HepG2 (cell line): Measurements from ENCODE around the gene TMCC2. TPM values are rescaled to one million over a fixed set of nuclear protein-coding genes. Genes with fewer than 3 reads are reported as not detected.

ENCODE experiments used
- AGO2 ChIP-seq: fragments of 200-400 bp; formaldehyde crosslinking; optimal IDR thresholded peaks from 2 replicates; pipeline ENCODE3; 2017; ENCODE audit warnings: mild to moderate bottlenecking, low read depth, low read length, moderate library complexity
- ASH2L ChIP-seq: fragments of 300-600, 200-600 bp; sonication (generic); IDR thresholded peaks from 2 replicates; pipeline ENCODE4 v1.7.0; 2017; ENCODE audit warnings: low read depth, mild to moderate bottlenecking, moderate library complexity, mixed read lengths, low read length; ENCODE audit not compliant: insufficient read length
- BRCA1 ChIP-seq: sonication (generic); formaldehyde crosslinking; IDR thresholded peaks from 2 replicates; pipeline ENCODE4 v1.4.0; 2020; ENCODE audit warnings: missing genetic modification reagents
- CREB1 ChIP-seq, 2 experiments: fragments of 450-650 bp in 1 of 2; IDR thresholded peaks; 2 replicates each; pipeline ENCODE4 v1.6.1; 2016 to 2017; ENCODE audit warnings: control low read depth in 1 of 2, mild to moderate bottlenecking in 1 of 2, missing compliant biosample characterization in 1 of 2, missing genetic modification characterization in 1 of 2
- EP300 ChIP-seq, 3 experiments: sonication (generic) in 1 of 3; formaldehyde crosslinking in 1 of 3; IDR thresholded peaks; 2 replicates each; pipeline versions ENCODE4 v1.5.1 to v1.6.1; 2011 to 2020; ENCODE audit warnings: low read depth in 2 of 3, low read length in 2 of 3, borderline replicate concordance in 1 of 3, improper control_type of control experiment in 1 of 3, mild to moderate bottlenecking in 1 of 3, missing genetic modification reagents in 1 of 3, moderate library complexity in 1 of 3
- IRF2 ChIP-seq: IDR thresholded peaks from 2 replicates; pipeline ENCODE4 v1.6.1; 2018; ENCODE audit warnings: missing genetic modification reagents, missing compliant biosample characterization
- KDM3A ChIP-seq: IDR thresholded peaks from 2 replicates; pipeline ENCODE4 v1.6.1; 2018; ENCODE audit warnings: low read depth, missing compliant biosample characterization
- KLF12 ChIP-seq: sonication (generic); formaldehyde crosslinking; IDR thresholded peaks from 2 replicates; pipeline ENCODE4 v1.4.0; 2020; ENCODE audit warnings: missing genetic modification reagents, borderline replicate concordance
- ONECUT2 ChIP-seq: sonication (generic); formaldehyde crosslinking; IDR thresholded peaks from 2 replicates; pipeline ENCODE4 v1.4.0; 2020; ENCODE audit warnings: missing genetic modification reagents
- POLR2AphosphoS2 ChIP-seq: IDR thresholded peaks from 2 replicates; pipeline ENCODE4 v1.6.1; 2011; ENCODE audit warnings: low read depth, low read length, improper control_type of control experiment
- SMAD9 ChIP-seq: sonication (generic); formaldehyde crosslinking; IDR thresholded peaks from 2 replicates; pipeline ENCODE4 v1.5.1; 2020; ENCODE audit warnings: mild to moderate bottlenecking, missing genetic modification reagents
- THAP11 ChIP-seq: IDR thresholded peaks from 2 replicates; pipeline ENCODE4 v1.6.1; 2016; ENCODE audit warnings: missing biosample characterization, missing genetic modification reagents
- ZFP36 ChIP-seq: fragments of 150-350 bp; IDR thresholded peaks from 2 replicates; pipeline ENCODE4 v1.6.1; 2018; ENCODE audit warnings: borderline replicate concordance, low read length, low read depth; ENCODE audit not compliant: partially characterized antibody
- ZNF10 ChIP-seq: sonication (generic); formaldehyde crosslinking; IDR thresholded peaks from 2 replicates; pipeline ENCODE4 v1.4.0; 2020; ENCODE audit warnings: mild to moderate bottlenecking, low read depth, missing genetic modification reagents, borderline replicate concordance
- ZNF335 ChIP-seq: sonication (generic); formaldehyde crosslinking; IDR thresholded peaks from 2 replicates; pipeline ENCODE4 v1.4.0; 2020; ENCODE audit warnings: missing genetic modification reagents
- ZNF556 ChIP-seq: sonication (generic); formaldehyde crosslinking; IDR thresholded peaks from 2 replicates; pipeline ENCODE4 v1.4.0; 2020; ENCODE audit warnings: mild to moderate bottlenecking, missing genetic modification reagents, borderline replicate concordance
- ZNF670 ChIP-seq: sonication (generic); formaldehyde crosslinking; IDR thresholded peaks from 2 replicates; pipeline ENCODE4 v1.8.0; 2022; ENCODE audit warnings: mild to moderate bottlenecking, missing genetic modification reagents, borderline replicate concordance
- ZNF737 ChIP-seq: sonication (generic); formaldehyde crosslinking; IDR thresholded peaks from 2 replicates; pipeline ENCODE4 v1.5.0; 2020; ENCODE audit warnings: missing genetic modification reagents, mild to moderate bottlenecking, borderline replicate concordance
- polyA plus RNA-seq, 8 experiments: library from polyadenylated mRNA; depleted of rRNA in 3 of 8; stranded (reverse) in 7 of 8; unstranded in 1 of 8; fragments of >200 nt; fragmentation: Illumina TruSeq in 4 of 8; extraction: Trizol in 4 of 8; gene quantifications; 2 replicates each; pipeline versions ENCODE4 v1.2.1 to v1.2.3, GENCODE V29; 2011 to 2016; ENCODE audit warnings: low read depth in 4 of 8, missing spikeins in 1 of 8, mixed read lengths in 1 of 8; ENCODE audit not compliant: insufficient read depth in 1 of 8
- total RNA-seq, 5 experiments: library from RNA; depleted of rRNA; stranded (reverse); fragments of >200 nt; fragmentation: Illumina TruSeq; extraction: Trizol; gene quantifications; 2 replicates each; pipeline ENCODE4 v1.2.3, GENCODE V29; 2016; ENCODE audit warnings: low read depth in 1 of 5
- TF ChIP-seq, protein P1 (sequence below), 2 experiments: sonication (generic) in 1 of 2; formaldehyde crosslinking in 1 of 2; IDR thresholded peaks; 2 replicates each; pipeline versions ENCODE4 v1.5.1 to v1.6.1; 2011 to 2020; ENCODE audit warnings: borderline replicate concordance in 1 of 2, low read depth in 1 of 2, low read length in 1 of 2, mild to moderate bottlenecking in 1 of 2, missing genetic modification reagents in 1 of 2, moderate library complexity in 1 of 2
- TF ChIP-seq, protein P2 (sequence below): sonication (generic); formaldehyde crosslinking; IDR thresholded peaks from 2 replicates; pipeline ENCODE4 v1.4.0; 2020; ENCODE audit warnings: missing genetic modification reagents, borderline replicate concordance
- TF ChIP-seq, protein P3 (sequence below): sonication (generic); formaldehyde crosslinking; IDR thresholded peaks from 2 replicates; pipeline ENCODE4 v1.8.1; 2023; ENCODE audit warnings: mild to moderate bottlenecking, missing genetic modification reagents

TMCC2 gene
- total and polyA plus RNA-seq, 2 of the 13 experiments (the other 11 are each of a cell fraction or from before 2014, with no cell fraction given), result 0.12 to 0.24 TPM

DNA sequence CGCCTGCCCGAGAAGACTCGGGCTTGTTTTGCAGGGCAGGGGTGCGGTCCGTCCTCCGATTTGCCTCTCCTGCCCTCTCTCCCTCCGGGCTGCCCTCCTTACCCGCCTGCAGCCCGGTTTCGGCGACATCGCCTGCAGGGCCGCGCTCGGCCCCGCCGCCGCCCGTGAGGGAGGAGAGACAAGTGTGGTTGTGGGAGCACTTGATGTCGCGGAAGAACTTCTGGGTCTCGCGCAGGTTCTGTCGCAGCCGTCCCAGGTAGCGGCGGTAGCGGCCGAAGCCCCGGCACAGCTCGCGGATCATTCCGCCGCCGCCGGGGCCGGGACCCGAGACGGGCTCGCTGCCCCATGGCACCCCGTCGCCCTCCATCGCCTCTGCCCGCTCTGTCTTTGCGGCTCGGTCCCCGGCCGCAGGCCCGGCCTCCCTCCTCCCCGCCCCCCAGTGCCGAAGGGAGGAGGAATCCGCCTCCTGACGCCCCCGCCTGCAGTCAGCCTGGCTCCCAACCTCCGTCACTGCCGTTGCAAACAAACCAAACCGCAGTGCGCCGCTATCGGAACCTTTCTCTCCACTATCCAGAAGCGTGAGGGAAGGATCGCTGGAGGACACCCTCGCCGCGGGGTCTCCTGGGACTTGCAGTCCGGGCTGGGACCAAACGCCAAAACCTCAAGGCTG, 16.4 kb upstream of the TMCC2 start, which contains the start of gene DSTYK (continued):
- TF ChIP-seq, protein P1, sequence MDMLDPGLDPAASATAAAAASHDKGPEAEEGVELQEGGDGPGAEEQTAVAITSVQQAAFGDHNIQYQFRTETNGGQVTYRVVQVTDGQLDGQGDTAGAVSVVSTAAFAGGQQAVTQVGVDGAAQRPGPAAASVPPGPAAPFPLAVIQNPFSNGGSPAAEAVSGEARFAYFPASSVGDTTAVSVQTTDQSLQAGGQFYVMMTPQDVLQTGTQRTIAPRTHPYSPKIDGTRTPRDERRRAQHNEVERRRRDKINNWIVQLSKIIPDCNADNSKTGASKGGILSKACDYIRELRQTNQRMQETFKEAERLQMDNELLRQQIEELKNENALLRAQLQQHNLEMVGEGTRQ (IDR thresholded peaks at IDR 0.05; ENCODE audit: low read depth, low read length), result no peak
- TF ChIP-seq, protein P1 (CRISPR knock-in tag; IDR thresholded peaks at IDR 0.05; ENCODE audit: borderline replicate concordance), result no peak
- TF ChIP-seq POLR2AphosphoS2 (no peak), ONECUT2 (CRISPR knock-in tag) (no peak), SMAD9 (no peak), EP300 (IDR thresholded peaks at IDR 0.05; ENCODE audit: low read depth in 2 of 2, low read length in 2 of 2) (no peak), EP300 (CRISPR knock-in tag; IDR thresholded peaks at IDR 0.05; ENCODE audit: borderline replicate concordance) (0 out of 2 replicates have a peak, but pooled peaks have one; percentile 31), AGO2 (peak; percentile 85), ZNF737 (CRISPR knock-in tag) (no peak), KDM3A (CRISPR knock-in tag) (peak; percentile 77), ZNF556 (CRISPR knock-in tag) (peak; percentile 88; the same call in 1 of the 2 replicates), KLF12 (CRISPR knock-in tag) (0 out of 2 replicates have a peak, but pooled peaks have one; percentile 6), ZNF670 (CRISPR knock-in tag) (peak; percentile 90), THAP11 (CRISPR knock-in tag) (peak; percentile 100), IRF2 (CRISPR knock-in tag) (peak; percentile 99), ASH2L (peak; percentile 98), CREB1 (IDR thresholded peaks at IDR 0.05) (peak; percentile 73), CREB1 (CRISPR knock-in tag; IDR thresholded peaks at IDR 0.05) (peak; percentile 87), ZNF10 (CRISPR knock-in tag) (no peak), ZFP36 (no peak), ZNF335 (peak; percentile 98), BRCA1 (CRISPR knock-in tag) (0 out of 2 replicates have a peak, but pooled peaks have one; percentile 28)
- TF ChIP-seq, protein P2, sequence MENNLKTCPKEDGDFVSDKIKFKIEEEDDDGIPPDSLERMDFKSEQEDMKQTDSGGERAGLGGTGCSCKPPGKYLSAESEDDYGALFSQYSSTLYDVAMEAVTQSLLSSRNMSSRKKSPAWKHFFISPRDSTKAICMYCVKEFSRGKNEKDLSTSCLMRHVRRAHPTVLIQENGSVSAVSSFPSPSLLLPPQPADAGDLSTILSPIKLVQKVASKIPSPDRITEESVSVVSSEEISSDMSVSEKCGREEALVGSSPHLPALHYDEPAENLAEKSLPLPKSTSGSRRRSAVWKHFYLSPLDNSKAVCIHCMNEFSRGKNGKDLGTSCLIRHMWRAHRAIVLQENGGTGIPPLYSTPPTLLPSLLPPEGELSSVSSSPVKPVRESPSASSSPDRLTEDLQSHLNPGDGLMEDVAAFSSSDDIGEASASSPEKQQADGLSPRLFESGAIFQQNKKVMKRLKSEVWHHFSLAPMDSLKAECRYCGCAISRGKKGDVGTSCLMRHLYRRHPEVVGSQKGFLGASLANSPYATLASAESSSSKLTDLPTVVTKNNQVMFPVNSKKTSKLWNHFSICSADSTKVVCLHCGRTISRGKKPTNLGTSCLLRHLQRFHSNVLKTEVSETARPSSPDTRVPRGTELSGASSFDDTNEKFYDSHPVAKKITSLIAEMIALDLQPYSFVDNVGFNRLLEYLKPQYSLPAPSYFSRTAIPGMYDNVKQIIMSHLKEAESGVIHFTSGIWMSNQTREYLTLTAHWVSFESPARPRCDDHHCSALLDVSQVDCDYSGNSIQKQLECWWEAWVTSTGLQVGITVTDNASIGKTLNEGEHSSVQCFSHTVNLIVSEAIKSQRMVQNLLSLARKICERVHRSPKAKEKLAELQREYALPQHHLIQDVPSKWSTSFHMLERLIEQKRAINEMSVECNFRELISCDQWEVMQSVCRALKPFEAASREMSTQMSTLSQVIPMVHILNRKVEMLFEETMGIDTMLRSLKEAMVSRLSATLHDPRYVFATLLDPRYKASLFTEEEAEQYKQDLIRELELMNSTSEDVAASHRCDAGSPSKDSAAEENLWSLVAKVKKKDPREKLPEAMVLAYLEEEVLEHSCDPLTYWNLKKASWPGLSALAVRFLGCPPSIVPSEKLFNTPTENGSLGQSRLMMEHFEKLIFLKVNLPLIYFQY (CRISPR knock-in tag), result peak; percentile 43
- TF ChIP-seq, protein P3, sequence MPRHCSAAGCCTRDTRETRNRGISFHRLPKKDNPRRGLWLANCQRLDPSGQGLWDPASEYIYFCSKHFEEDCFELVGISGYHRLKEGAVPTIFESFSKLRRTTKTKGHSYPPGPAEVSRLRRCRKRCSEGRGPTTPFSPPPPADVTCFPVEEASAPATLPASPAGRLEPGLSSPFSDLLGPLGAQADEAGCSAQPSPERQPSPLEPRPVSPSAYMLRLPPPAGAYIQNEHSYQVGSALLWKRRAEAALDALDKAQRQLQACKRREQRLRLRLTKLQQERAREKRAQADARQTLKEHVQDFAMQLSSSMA (CRISPR knock-in tag), result peak; percentile 78; the same call in 1 of the 2 replicates
